GM21529 (cell line): ENCODE results near the gene LAMB2.

Source experiments
- ATAC-seq: cut with Tn5 transposase; IDR thresholded peaks from one replicate; pipeline ENCODE4 v1.9.1; 2021; ENCODE audit not compliant: unreplicated experiment

LAMB2 gene

DNA sequence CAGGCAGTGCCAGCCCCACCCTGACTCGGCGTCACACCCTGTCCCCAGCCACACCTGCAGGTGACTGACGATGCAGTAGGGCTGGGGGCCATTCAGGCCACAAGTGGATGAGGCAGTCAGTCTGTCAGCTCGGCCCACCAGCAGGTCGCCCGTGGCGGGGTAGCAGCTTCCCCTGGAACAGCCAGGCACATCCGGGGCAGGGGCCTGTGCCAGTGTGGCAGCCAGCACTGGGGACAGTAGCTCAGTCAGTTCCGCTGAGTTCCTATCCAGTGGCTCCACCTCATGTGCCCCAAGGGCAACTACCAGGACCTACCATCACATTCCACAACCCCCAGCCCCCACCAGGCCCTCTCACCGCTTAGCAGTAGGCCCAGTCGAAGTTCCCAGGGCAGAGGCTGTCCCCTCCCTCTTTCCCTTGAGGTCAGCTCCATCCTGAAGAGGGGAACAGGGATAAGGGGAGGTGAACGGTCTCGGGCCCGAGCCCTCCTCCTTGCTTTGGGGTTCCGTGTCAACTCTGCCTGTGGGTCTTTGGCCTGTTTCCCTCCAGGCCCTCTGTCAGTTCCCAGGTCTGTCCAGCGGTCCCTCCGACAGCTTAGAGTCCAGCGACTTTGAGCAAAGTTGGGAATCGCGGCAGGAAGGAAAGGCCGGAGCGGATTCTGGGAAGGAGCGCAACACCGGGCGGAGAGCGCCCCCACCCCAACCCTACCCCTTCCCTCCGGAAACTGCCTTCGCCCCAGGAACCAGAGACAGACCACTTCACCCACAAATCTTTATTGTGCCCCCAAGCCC lies at the start of gene LAMB2:
Gene LAMB2 (minus strand): TSS at position 614 of the 789 bp plus-strand sequence. CDS start 183 bp downstream, at position 431.
- ATAC-seq: no peak

DNA sequence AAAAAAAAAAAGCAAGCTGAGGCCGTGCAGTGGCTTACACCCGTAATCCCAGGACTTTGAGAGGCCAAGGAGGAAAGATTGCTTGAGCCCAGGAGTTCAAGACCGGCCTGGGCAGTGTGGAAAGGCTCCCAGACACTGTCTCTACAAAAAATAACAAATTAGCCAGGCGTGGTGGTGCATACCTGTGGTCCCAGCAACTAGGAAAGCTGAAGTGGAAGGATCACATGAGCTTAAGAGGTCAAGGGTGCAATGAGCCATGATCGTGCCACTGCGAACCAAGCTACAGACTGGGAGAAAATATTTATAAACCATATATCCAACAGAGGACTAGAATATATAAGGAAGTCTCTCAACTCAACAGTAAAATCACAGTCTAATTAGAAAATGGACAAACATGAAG lies 48.5 kb upstream of the LAMB2 start:
- ATAC-seq: no peak

DNA sequence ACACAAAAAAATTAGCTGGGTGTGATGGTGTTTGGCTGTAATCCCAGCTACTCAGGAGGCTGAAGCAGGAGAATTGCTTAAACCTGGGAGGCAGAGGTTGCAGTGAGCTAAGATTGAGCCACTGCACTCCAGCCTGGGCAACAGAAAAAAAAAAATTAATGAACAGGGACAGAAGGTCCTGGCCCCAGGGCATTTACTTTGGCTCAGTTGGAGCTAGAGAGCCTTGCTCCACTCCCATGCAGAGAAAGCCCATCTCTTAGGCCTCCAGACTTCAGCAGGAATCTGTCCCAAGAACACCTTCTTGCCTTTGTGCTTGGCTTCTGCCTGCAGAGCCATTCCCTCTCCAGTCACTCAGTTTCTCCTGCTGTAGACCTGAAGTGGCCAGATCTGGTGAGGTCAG lies 47.3 kb upstream of the LAMB2 start:
- ATAC-seq: no peak

DNA sequence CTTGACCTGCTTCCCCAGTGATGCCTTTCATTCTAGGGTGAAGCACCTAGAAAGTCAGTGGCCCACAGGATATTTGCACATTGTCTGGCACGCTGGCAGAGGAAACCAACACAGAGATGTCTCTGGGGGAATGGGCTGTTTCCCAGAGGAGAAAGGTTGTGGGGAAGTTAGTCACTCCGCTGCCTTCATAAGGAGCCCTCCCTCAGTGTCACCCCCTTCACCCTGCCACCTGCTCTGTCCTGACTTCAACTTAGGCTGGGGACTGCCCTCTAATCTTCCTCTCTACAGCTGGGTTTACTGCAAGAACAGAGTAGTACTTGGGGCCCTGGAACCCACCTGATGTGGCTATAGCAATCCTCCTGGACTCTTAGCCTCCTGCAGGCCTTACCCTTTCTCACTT lies 44.2 kb upstream of the LAMB2 start:
- no peak for ATAC-seq

DNA sequence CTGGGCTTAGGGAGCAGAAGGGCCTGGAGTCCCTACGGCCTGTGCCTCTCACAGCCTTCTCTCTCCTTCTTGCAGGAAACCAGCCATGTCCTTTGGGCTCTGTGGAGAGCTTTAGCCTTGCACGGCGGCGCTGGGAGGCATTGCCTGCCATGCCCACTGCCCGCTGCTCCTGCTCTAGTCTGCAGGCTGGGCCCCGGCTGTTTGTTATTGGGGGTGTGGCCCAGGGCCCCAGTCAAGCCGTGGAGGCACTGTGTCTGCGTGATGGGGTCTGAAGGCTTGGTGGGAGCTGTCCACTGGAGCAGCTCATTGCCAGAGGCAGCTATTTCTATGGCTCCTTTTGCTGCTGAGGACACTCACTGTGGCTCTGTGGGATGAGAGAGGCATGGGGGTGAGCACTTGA lies 42.7 kb upstream of the LAMB2 start:
- ATAC-seq: no peak

DNA sequence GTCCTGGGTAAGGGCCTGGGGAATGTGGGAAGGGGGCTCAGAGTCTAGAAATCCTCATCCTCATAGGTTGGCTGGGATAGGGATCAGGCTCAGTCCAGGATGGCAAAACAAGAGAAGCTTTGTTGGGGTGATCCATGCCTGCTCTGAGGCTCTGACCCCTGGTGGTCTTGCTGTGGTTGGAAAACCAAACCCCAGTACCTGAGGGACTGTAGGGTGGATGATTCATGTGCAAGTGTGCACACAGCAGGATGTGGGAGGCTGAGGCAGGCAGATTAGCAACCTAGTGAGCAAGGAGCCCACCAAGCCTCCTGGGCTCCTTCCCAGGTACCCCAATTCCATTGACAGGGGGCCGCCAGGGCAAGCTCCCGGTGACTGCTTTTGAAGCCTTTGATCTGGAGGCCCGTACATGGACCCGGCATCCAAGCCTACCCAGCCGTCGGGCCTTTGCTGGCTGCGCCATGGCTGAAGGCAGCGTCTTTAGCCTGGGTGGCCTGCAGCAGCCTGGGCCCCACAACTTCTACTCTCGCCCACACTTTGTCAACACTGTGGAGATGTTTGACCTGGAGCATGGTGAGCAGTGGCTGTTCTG lies 41.6 kb upstream of the LAMB2 start:
- ATAC-seq: no peak

DNA sequence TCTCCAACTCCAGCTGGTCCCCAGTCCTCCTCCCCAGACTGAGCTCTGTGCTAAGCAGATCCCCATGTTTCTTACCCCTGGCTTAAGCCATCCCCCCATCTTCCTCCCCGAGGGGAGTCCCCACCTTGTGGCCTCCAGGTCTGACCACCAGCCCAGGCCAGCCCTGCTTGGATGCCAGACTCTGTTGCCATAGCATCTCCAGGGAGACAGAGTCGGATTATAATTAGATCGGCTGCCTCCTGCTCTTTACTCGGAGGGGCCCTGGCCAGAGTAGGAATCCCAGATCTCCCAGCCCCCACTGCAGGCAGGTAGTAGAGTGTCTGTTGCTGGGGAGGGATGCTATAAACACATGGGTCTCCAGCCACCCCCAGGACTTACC lies 40.9 kb upstream of the LAMB2 start:
- ATAC-seq: no peak

DNA sequence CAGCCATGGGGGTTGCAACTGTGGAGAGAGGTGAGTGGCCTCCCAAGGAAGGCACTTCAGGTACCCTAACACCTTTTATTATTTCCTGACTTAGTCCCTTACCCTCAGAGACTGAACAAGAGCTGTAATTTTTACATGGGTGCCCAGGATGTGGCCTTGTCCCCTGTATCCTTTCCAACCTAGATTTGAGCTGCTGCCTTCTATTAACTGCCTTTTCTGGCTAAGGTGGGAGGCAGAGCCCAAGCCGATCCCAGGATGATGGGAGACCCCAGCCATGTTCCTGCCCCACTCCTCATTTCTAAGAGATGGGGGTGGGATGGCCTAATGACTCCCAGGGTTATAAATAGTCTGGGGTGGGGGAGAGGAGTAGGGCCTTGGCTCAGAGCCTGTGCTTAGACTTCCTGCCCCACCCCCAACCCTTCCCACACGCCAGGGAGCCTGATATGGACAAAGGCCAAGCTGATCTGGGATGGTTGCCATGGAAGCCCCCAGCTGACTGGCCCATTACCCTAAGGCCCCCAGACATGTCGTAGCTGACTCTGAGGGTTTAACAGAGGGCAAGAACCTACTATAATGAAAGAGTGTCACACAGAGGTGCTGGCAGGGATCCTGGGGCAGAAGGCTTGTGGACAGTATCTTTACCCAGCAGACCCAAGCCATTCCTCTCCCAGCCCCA lies 40.4 kb upstream of the LAMB2 start:
- ATAC-seq: no peak

DNA sequence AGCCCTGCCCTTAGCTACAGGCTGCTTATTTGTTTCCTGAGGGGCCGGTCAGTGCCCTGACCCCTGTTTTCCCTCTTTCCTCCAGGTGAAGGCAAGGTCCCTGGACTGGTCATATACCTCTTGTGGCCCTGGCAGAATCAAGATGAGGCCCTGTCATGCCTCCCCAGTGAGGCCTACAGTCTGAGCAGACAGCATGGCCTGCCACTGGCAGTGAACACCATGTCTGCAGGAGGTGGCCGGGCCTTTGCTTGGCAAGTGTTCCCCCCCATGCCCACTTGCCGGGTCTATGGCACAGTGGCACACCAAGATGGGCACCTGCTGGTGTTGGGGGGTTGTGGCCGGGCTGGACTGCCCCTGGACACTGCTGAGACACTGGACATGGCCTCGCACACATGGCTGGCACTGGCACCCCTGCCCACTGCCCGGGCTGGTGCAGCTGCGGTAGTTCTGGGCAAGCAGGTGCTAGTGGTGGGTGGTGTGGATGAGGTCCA lies 39.7 kb upstream of the LAMB2 start:
- ATAC-seq: no peak

DNA sequence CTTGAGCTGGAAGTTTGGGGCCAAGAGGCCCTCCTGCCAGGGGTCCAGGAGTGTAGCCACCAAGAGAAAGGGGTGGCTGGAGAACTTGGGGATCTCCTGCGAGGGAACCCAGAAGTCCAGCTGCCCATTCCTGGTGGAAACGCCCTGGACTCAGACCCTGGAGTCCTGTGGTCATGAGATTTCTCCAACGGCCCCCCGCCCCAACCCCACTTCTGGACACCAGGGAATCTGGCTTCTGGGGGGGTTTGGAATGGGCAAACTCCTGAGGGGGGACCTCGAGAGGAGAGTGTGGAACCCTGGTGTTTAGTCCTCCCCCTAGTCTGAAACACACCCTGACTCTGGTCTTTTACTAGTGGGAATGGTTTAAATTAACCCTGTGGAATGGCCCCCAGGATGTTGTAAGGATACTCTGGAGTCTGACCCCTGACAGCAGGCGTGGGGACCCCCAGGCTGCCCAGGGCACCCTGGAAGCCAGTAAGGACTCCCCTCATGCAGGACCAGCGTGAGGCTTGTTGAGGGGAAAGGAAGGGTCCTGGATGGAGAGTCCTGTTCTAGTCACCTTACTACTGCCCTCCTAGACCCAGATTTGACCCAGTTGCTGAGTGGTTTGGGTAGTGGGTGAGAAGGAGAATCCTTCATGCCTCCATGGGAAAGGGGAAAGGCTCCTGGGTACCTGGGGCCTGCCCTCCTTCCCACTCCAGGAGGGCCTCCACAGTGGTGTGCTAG lies 39.1 kb upstream of the LAMB2 start:
- no peak for ATAC-seq

DNA sequence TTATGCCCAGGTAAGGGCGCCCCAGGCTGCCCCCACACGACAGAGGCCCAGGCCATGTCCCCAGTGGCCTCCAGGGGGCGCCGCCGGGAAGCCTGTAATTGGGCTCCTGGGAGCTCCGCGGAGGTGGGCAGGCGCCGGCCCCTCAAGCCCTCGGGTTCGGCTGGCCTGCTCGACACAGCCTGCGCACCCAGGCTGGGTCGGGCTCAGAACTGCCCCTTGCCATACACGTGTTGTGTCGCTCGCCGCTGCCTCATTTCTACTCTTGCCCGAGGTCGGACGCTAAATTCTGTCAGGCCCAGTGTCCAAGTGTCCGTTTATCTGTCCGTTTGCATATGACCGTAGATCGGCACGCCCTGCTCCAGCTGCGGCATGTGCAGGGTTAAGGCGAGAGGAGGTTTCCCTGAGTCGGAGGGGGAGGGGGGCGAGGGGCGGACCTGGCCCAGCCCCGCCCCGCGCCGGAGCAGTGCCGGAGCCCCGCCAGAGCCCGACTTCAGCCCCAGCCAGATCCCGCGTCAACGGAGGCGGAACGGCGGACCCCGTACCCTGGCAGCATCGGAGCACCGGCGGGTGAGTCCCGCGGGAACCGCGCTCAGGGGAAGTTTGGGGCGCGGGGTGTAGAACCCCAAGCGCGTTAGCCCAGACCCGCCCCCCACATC lies 38.4 kb upstream of the LAMB2 start, which contains the start of gene KLHDC8B:
Gene KLHDC8B (plus strand): TSS at position 480 of the 656 bp plus-strand sequence. CDS start 1,172 bp downstream, outside the sequence.
- ATAC-seq: peak; percentile 72

DNA sequence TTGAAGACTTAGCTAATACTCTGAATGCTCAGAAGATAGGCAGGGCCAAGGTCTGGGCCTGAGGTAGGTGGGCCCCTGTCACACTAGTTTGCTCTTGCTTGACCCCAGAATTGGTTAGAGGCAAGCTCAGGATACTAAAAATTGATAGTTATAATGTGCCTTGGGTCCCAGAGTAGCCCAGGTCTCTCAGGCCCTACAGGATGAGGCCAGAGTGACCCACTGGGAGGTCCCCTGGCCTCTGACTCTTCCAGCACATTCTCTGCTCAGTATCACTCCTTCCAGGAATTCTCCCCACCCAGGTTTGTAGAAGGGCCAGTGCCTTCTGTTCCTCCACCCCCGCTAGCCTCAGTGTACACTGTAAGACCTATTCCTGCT lies 37.9 kb upstream of the LAMB2 start:
- ATAC-seq: no peak

DNA sequence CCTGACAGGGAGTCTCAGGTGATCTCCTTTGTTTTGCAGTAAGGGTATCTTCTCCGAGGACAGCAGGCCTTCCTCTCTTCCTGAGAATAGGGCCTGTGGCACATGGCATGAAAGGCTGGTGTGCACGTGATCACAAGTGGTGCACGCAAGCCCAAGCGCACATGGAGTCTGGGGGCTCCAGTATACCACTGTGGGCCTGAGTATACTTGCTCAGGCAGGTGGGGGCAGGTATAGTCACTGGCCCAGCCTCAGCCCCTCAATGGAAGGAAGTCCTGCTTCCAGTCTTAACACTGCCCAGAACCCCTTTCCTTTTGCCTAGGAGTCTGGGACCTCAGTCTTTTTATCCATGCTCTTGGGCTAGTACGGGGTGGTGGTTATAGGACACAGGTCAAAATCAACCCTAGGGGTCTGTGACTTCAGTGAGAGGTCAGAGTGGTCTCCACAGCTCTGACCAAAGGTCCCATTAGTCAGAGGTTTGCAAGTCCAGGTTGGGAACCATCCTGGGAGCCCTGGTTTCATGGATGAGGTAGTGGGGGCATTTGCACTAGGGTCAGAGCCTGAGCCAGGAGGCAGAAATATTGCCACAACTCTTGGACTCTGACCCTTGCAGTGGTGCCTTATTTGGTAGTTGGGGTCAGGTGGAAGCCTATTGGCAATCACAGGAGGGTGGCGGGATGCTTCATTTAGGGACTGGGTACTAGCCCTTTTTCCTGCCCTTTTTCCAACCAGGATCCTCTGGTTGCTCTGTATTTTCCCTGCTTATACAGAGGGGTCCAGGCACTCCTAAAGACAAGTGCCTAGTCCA lies 34.1 kb upstream of the LAMB2 start:
- no peak for ATAC-seq

DNA sequence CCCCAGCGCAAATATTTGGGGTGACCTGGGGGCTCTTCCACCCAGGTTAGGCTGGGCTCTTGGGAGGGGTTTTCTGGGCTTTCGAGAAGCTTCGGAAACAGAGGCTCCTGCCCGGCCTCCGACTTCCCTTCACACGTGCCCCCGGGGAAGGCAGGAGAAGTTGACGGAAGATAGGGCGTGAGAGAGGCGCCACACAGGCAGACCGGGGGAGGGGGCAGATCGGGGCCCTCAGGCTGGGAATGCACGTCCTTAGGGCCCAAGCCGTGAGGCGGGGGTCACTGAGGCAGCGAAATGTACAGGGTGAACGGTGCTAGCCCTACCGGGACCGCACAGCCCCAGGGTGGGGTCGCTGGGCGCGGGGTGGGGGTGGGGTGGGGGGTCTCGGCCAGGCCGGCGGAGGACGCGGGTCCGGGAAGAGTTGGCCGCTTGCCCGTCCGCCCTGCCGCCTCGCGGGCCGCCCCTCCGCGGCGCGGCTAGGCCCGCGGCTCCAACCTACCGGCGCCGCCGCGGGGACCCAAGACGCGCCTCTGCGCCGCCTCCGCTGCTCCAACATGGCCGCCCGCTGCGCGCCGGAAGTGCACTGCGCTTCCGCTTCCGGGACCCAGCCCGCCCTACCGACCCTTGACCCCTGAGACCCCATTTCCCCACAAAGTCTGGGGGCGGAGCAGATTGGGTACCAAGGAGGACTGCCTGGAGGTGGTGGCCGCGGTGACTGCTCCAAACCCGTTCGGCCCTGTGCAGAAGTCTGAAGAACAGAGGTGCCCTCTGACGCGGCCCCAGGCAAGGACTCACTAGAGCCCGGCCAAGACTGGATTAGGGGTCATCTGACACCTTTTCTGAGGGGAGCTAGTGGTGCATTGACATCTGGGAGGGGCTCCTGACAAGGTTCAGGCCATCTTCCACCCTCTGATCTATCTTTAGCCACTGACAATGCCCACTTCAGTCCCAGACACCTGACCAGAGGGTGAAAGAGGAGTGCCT lies 33.2 kb upstream of the LAMB2 start, which contains the start of gene CCDC71:
Gene CCDC71 (minus strand): TSS at position 561 of the 981 bp plus-strand sequence. CDS start 2,123 bp downstream, outside the sequence.
- ATAC-seq: peak; percentile 75

DNA sequence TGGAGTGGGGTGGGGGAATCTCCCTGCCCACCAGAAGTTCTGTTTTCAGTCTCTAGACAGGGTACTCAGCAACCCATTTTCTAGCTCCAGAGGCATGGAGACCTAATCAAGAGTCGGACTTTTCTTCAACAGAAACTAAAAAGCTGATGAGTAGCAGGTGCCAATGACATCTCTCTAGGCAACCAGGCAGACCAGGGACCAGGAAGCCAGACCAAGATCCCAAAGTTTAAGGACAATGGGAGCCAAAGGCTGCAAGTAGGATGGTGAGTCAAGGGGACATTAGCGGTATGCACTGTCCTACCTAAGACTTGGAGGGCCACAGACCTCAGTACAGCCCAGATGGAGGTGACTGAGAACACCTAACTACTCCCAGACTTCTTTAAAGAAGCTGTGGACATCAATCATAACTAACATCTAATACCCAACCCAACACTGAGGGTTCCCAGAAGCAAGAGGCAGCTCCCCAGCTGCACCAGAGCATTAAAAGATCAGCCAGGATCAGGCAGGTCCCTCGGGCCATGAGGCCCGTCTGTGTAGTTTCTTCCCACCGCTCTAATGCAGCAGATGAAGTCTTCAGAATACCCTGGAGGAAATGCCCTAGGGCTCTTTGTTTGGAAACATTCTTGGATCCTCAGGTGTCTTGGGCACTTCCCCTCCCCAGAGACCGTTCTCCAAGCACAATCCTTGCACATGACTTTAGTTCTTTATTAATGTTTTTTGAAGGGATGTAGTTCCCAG lies 32.3 kb upstream of the LAMB2 start:
- ATAC-seq: no peak

DNA sequence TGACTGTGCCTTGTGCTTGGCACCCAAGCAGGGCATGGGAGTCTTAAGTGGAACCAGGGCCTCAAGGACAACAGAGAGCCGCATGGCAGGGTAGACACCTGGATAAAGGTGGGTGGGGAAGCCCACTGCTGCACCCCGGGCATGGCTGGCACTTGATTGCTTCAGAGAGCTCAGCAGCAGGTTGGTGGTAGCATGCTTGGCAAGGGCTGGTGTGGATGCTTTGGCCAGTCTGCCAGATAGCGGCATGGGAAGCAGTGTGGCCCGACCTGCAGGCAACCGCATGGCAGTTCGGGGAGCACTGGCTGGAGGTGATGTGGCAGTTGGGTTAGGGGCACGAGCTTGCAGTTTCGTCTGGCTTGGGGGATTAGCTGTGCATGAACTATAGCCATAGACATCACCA lies 30.8 kb upstream of the LAMB2 start:
- no peak for ATAC-seq

DNA sequence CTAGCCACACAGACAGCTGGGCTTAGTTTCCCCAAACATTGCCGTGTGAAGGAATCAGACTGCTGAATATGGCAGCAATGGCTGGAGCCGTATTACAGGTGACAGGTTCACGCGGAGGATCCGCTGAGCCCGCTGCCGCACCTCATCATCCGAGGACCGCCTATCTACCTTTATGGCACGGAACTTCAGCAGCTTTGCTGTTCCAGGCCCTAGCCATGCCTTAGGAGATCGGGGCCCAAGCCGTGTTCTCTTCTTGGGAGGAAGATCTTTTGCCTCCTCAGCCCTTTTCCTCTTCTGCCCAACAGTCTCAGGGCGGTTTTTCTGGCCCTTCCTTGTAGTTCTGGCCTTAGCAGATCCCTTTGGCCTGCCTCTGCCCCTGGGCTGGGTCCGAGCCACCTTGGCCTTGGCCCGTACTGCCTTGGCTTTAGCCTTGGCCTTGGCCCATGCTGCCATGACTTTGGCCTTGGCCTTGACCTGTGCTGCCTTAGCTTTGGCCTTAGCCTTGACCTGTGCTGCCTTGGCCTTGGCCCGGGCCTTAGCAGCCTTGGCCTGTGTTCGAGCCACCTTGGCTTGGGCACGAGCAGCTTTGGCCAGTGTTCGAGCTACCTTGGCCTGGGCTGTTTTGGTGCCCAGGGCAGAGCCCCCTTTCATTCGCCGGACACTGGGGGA lies 30.0 kb upstream of the LAMB2 start:
- ATAC-seq: no peak
